Measurements from ENCODE around the gene CFAP410.

CFAP410 gene

DNA sequence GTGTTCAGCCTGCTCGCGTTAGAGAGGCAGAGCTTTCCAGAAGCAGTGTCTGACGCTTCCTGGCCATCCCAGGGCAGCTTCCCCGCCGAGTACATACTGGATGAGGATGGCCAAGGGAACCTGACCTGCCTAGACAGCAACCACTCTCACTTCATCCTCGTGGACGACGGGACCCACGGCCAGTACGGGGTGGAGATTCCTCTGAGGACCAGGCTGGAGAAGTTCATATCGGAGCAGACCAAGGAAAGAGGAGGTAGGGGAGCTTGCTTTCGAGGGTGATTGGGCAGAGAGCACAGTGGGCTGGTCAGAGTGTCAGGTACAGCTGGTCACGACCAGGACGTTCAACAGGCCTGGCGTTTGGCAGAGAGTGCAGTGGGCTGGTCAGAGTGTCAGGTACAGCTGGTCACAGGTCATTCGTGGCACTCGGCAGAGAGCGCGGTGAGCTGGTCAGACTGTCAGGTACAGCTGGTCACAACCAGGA is 36.6 kb upstream of the CFAP410 start:
- H3K4me3 ChIP-seq (replicated peaks; ENCODE audit: low read depth, low read length), result no peak overlapping the region
- no peak for DNase-seq (ENCODE audit: low read depth)
- TF ChIP-seq, protein P1, sequence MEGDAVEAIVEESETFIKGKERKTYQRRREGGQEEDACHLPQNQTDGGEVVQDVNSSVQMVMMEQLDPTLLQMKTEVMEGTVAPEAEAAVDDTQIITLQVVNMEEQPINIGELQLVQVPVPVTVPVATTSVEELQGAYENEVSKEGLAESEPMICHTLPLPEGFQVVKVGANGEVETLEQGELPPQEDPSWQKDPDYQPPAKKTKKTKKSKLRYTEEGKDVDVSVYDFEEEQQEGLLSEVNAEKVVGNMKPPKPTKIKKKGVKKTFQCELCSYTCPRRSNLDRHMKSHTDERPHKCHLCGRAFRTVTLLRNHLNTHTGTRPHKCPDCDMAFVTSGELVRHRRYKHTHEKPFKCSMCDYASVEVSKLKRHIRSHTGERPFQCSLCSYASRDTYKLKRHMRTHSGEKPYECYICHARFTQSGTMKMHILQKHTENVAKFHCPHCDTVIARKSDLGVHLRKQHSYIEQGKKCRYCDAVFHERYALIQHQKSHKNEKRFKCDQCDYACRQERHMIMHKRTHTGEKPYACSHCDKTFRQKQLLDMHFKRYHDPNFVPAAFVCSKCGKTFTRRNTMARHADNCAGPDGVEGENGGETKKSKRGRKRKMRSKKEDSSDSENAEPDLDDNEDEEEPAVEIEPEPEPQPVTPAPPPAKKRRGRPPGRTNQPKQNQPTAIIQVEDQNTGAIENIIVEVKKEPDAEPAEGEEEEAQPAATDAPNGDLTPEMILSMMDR (IDR thresholded peaks at IDR 0.05; ENCODE audit: low read length, missing control alignments), result no peak

DNA sequence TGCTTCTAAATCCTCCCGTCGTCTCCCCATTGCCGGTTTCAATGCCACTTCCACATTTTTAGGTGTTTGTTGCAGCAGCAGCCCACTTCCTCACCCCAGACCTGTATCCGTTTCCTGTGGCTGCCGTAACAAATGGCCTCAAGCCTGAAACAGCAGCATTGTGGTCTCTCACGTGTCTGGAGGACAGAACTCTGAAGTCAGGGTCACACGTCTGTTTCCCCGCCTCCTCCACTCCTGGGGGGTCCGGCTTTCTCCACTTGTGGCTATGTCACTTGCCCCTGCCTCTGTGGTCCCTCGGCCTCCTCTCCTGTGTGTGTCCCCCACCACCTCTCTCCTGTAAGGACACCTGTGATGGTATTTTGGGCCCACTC is 36.1 kb upstream of the CFAP410 start:
- no peak overlapping the region for H3K4me3 ChIP-seq (replicated peaks; ENCODE audit: low read depth, low read length)
- TF ChIP-seq, protein P1 (IDR thresholded peaks at IDR 0.05; ENCODE audit: low read length, missing control alignments), result no peak
- DNase-seq (ENCODE audit: low read depth), result no peak

DNA sequence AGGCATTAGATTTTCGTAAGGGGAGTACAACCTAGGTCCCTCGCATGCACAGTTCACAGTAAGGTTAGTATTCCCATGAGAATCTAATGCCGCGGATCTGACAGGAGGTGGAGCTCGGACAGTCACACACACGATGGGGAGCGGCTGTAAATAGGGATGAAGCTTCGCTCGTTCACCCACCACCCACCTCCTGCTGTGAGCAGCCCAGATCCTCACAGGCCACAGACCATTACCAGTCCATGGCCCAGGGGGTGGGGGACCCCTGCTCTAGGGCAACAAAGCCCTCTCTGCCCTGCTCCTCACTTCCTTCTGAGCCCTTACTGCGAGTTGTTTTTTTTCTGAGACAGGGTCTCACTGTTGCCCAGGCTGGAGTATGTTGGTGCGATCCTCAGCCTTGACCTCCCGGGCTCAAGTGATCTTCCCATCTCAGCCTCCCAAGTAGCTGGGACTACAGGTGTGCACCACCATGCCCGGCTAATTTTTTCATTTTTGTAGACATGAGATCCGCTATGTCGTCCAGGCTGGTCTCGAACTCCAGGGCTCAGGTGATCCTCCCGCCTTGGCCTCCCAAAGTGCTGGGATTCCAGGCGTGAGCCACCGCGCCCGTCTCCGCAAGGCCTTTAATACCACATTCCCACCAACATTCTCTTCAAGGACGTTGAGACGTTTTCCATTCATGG is 35.6 kb upstream of the CFAP410 start:
- no peak for DNase-seq (ENCODE audit: low read depth)
- no peak overlapping the region for H3K4me3 ChIP-seq (replicated peaks; ENCODE audit: low read depth, low read length)

DNA sequence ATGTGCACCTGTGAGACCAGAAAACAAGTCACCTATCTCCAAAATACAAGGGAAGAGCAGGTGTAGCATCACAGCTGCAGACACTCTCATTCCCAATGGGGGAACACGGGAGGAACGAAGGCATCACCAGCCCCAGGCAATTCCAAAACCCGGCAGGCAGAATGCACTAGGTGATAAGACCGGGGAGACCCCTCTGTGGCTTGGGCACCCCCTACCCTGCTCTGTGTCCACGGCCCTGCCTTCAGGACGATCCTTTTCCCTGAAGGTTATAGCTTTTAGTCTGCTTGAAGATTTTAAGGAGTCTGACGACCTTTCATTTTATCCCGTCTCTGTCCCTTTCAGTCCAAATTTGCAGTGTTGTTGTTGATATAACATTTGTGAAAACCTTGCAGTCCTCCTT is 33.4 kb upstream of the CFAP410 start:
- no peak for DNase-seq (ENCODE audit: low read depth)
- TF ChIP-seq, protein P1 (IDR thresholded peaks at IDR 0.05; ENCODE audit: low read length, missing control alignments), result no peak
- H3K4me3 ChIP-seq (replicated peaks; ENCODE audit: low read depth, low read length), result no peak overlapping the region

More for the DNA sequence above, 35.6 kb upstream of the CFAP410 start:
- TF ChIP-seq, protein P1 (IDR thresholded peaks at IDR 0.05; ENCODE audit: low read length, missing control alignments), result no peak

DNA sequence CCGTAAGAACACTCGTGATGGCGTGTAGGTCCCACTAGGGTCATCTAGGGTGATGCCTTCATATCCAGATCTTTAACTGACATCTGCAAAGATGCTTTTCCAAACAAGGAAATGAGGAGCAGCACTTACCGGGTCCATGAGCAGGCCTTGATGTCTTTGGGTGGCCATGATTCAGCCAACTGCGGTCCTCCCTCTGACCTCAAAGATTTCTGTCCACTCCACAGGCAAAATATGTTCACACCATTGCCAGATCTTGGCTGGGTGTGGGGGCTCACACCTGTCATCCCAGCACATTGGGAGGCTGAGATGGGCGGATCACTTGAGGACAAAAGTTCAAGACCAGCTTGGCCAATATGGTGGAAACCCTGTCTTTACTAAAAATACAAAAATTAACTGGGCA is 32.4 kb upstream of the CFAP410 start:
- TF ChIP-seq, protein P1 (IDR thresholded peaks at IDR 0.05; ENCODE audit: low read length, missing control alignments), result no peak
- no peak overlapping the region for H3K4me3 ChIP-seq (replicated peaks; ENCODE audit: low read depth, low read length)
- no peak for DNase-seq (ENCODE audit: low read depth)

DNA sequence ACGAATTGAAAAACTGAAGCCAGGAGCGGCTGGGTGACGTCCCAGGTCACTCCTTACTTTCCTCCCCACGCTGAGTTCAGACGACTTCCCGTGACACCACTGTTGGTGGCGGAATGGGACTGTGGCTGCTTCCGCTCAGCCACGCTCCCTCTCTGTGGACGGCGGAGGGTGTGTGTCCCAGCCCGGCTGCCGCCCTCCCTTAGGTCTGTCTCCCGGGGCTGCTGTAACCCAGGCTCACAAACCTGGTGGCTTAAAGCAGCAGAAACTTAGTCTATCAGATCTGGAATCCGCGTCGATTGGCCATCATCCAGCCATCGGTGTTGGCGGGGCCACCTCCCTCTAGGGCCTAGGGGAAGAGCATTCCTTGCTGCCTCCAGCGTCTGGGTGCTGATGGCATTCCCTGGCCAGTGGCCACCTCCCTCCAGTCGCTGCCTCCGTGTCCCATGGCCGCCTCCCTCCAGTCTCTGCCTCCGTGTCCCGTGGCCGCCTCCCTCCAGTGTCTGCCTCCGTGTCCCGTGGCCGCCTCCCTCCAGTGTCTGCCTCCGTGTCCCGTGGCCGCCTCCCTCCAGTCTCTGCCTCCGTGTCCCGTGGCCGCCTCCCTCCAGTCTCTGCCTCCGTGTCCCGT is 31.7 kb upstream of the CFAP410 start:
- TF ChIP-seq, protein P1 (IDR thresholded peaks at IDR 0.05; ENCODE audit: low read length, missing control alignments), result no peak
- no peak overlapping the region for H3K4me3 ChIP-seq (replicated peaks; ENCODE audit: low read depth, low read length)
- DNase-seq (ENCODE audit: low read depth), result no peak

Measured in fibroblast of pulmonary artery (primary cell).